GM12874 (cell line): ENCODE measurements around the gene AGAP3.

ENCODE experiments used
- TF ChIP-seq, protein P1 (sequence below): IDR thresholded peaks from 2 replicates; pipeline ENCODE4 v1.5.1; 2011; ENCODE audit warnings: low read depth, mild to moderate bottlenecking, control low read depth, low read length, moderate library complexity; ENCODE audit not compliant: insufficient read depth

Gene AGAP3

DNA sequence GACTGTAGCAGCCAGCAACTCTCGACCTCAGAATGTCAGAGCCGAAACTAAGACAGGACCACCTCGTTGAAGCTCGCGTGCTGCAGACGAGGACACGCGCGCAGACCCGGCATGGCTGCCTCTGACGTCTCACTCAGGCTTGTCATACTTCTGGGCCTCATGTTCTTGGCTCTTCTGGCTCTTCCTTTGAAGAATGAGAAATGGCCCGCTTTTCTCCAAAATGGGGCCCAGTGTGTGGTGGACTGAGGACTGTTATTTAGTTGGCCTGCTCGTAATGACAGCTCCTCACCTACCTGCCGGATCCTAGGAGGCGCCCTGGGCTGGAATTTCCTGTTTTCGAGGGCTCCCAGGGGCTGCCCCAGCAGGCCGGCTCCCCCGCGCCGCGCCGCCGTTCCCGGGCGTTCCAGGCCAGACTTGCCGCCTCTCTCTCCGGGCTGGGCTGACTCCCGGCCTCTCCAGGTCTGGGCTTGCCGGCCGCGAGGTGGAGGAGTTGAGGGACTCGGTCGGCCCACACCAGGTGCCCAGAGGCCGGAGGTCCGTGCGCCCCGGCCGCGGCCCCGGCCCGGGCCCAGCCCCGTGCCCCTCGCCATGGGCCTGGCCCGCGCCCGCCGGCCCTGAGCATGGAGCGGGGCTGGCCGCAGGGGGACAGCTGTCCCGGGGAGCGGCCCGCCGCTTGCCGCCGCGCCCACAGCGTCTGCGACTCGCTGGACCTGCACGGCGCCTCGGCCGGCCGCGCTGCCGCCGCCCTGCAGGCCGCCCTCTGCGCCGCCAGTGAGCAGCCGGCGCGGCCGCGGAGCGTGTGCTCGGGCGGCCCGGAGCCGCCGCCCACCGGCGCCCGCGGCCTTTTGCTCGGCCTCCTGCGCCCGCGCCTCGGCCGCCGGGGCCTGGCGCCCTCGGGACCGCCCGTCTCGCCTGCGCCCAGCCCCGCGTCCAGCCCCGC lies 28.1 kb downstream of the AGAP3 start:
- TF ChIP-seq, protein P1, sequence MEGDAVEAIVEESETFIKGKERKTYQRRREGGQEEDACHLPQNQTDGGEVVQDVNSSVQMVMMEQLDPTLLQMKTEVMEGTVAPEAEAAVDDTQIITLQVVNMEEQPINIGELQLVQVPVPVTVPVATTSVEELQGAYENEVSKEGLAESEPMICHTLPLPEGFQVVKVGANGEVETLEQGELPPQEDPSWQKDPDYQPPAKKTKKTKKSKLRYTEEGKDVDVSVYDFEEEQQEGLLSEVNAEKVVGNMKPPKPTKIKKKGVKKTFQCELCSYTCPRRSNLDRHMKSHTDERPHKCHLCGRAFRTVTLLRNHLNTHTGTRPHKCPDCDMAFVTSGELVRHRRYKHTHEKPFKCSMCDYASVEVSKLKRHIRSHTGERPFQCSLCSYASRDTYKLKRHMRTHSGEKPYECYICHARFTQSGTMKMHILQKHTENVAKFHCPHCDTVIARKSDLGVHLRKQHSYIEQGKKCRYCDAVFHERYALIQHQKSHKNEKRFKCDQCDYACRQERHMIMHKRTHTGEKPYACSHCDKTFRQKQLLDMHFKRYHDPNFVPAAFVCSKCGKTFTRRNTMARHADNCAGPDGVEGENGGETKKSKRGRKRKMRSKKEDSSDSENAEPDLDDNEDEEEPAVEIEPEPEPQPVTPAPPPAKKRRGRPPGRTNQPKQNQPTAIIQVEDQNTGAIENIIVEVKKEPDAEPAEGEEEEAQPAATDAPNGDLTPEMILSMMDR, result no peak

- TF ChIP-seq, protein P1, result no peak
Measured at GRCh38 chr7:151115121-151115835, 29.0 kb downstream of the AGAP3 start.

GRCh38 chr7:151115836-151116418 lies 29.7 kb downstream of the AGAP3 start:
- TF ChIP-seq, protein P1, result no peak

- TF ChIP-seq, protein P1, result no peak
Measured at GRCh38 chr7:151116603-151117440, 30.5 kb downstream of the AGAP3 start.

GRCh38 chr7:151117565-151117964 lies 31.3 kb downstream of the AGAP3 start:
- TF ChIP-seq, protein P1, result no peak

DNA sequence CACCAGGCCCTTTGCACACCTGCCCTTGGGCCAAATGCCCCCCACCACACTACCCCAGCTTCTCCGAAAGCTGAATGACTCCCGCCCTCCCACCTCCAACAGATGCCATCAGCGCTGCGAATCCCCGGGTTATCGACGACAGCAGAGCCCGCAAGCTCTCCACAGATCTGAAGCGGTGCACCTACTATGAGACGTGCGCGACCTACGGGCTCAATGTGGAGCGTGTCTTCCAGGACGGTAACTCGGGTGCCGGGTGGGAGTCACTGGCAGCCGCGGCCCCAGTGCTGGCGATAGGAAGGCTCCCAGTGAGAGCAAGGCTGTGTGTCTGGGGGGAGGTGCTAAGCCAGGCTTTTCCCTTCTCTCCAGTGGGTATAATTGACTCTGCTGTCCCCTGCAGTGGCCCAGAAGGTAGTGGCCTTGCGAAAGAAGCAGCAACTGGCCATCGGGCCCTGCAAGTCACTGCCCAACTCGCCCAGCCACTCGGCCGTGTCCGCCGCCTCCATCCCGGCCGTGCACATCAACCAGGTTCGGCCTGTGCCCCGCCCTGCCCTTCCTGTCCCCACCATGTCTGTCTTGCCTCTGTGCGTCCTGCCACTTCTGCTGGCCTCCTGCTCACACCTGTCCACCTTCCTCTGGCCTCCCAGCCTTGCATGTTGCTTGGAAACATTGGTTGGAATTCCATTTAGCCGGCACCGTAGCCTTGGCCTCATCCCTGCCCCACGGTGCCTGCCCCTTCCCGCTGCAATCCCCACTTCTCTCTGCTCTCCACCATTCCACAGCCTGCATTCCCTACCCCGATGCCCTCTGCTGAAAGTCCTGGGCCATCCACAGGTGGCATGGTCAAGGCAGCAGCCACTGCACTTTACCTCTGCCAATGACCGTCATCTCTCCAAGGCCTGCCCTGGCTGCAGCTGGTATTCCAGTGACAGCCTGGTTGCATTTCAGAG lies 32.1 kb downstream of the AGAP3 start:
- TF ChIP-seq, protein P1, result no peak
